ENCODE measurements around the gene FLRT1.
"Not testable (repeated sequence)": the region's sequence is repeated elsewhere in the genome, so short reads cannot be mapped to it uniquely, and the experiment has no call there.

Gene FLRT1

DNA sequence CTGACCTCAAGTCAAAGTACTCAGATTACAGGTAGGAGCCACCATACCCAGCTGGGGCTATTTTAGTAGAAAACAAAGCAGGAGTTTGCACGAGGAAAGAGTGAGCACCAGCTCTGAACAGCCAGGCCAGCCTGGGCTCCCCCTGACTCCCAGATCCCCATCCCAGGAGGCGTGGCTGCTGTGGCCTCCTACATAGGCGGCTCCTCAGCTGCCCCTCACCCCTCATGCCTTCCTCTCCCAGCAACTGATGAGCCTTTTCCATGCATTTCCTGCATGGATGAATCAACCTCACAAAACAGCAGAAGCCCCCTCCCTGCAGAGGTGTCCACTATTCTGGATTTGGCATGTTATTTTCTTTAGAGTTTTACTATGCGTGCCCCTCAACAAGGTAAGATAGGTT, 10.5 kb upstream of the FLRT1 start:
- DNase-seq (ENCODE audit: low read depth in 2 of 2), result no peak

DNA sequence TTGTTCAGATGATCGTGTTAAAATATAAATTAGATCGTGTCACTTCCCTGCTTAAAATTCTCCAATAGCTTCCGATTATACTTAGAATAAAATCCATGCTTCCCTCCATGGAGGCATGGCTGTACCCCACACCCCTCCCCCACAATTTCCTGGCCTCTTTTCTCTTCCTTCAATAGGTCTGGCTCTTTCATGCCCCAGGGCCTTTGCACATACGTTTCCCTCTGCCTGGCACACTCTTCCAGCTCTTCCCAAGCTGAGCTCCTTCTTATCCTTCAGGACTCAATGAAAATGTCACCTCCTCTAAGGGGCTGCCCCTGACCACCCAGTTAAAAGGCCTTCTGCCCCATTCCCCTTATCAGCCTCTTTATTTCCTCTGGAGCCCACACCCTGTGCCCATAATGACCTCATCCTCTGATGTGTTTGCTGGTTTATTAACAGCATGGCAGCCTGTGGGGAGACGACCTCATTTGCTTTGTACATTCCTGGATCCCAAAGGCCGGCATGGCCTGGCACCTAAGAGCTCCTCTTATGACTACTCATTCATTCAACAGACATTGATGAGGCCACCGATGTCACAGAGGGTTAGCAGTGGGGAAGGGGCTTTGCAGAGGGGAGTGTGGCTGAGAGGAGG, 9.0 kb upstream of the FLRT1 start:
- no peak for DNase-seq (ENCODE audit: low read depth in 2 of 2)

DNA sequence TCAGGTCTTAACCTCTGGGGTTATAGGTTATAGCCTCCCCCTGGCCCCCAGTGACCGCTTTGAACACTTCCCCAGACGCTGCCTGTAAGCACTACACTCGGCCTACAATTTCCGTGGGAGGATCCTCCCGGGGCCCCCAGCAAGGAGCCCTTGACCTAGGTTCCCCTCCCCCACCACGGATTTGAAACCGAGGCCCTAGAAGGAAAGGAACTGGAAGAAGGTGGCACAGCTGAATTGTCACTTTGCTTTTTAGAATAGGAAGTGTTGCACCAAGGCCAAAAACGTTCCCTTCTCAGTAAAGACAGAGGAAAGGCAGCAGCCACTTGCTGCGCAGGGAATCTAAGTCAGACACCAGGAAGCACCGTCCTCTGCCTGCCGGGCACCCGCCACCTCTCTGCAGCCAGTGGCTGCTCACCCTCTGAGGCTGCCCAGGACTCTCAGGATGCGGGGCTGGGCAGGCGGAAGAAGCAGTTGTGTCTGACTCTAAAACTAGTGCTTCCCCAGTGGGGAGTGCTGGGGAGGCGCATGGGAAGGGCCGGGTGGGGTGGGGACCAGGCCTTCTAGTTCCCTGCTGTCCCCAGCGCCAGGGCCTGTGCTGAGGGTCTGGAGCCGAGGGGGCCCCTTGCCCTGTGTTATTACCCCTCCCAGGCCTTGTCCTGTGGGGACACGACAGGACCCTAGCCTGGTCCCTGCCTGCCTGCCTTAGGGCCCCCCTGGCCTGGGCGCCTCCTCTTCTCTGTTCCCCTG, 7.9 kb upstream of the FLRT1 start:
- no peak for DNase-seq (ENCODE audit: low read depth in 2 of 2)

DNA sequence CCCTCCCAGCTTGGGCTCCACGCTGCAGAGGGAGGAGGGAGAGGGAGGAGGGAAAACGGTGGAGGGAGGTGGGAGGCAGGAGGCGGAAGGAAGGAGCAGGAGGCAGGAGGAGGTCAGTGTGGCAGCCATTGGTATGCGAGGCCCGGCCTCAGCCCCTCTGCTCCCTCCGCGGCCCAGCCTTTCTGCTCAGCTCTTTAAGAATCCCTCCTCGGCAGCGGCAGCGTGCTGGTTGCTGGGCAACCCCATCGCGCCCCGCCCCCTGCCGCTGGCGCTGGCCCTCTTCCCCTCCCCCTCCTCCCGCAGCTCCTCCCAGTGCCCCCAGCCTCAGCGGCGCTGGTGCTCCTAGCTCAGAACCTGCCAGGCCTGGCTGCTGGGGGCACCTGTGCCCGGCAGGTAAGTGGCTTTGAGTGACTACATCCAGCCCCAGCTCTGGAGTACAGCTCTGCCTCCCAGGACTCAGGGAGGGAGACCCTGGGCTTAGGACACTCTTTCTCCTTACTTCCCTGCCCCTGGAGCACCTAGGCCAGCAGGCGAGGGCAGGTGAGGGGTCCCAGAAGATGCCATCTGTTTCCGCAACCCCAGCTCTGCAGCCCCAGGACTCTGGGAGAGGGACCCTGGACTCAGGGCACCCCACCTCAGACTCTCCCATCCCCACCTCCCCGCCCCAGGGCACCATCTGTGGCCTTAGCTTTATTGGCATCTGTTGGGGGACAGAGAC, 7.2 kb upstream of the FLRT1 start:
- no peak for DNase-seq (ENCODE audit: low read depth in 2 of 2)

DNA sequence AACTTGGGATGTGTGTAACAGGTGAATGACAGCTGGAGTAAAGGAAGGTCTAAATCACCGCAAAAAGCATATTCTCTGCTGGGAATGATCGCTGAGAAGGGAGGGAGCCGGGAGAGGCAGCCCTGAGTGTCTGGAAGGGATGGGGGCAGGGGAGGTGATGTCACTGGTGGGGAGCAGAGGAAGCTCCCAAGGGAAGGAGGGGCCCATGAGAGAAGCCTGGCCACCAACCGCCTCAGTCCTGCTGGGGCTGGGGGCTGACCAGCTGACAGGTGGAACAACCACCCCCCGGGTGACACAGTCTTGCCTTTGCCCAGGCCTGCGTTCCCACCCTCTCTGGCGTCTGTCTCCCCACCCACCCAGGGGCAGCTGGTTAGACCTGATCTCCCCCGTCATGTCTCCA, 6.0 kb upstream of the FLRT1 start:
- no peak for DNase-seq (ENCODE audit: low read depth in 2 of 2)

DNA sequence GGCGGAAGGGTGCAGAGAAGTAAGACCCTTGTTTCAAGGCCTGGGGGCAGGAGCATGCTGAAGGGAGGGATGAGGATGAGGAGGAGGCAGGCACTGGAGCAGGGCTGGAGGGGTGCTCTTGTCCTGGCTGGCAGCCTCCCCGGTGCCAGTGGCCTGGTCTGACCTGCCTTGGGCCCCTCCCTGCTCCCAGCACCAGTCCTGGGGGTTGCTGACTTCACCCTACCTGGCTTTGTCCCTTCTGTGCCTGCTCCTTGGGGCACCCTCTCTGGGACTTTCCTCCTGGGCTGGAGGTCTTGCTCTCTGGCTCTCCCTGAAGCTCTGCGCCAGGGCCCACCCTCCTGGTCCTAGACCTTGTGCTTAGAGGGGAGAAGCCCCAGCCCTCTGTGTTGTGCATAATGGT, 4.7 kb upstream of the FLRT1 start:
- DNase-seq (ENCODE audit: low read depth in 2 of 2), result no peak

DNA sequence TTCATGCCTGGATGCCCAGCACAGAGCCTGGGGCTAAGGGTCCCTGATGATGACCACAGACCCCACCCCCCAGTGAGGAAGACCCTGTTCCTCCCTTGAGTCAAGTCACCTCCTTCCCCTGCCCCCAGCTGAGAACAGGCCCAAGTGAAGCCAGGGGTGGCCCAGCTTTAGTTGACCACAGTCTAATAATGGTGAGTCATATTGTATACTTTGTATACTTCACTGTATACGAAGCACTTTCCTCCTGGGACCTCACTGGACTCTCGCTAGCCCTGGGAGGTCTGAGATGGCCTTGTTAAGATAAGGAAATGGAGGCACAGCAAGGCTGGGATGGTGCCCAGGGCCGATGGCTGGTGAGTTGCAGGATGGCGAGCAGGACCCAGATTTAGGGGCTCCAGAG, 3.7 kb upstream of the FLRT1 start:
- no peak for DNase-seq (ENCODE audit: low read depth in 2 of 2)

DNA sequence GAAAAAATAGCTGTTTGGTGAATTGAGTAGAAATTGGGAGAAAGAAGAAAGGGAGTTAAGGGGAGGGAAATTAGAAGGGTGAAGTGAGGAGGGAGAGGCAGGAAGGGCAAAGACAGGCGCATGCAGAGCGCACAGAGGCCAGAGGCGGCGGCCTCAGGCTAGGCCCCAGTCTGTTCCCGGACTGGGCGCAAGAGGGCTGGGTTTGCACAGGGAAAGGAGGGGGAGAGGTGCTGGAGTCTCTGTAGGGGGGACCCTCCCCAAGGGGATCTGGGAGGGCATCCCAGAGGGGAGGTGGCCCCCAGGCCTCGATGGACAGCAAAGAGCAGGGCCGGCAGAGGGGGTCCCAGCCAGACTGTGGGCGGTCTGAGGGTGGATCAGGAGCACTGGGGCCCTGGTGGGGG, 1.3 kb upstream of the FLRT1 start:
- no peak for DNase-seq (ENCODE audit: low read depth in 2 of 2)

DNA sequence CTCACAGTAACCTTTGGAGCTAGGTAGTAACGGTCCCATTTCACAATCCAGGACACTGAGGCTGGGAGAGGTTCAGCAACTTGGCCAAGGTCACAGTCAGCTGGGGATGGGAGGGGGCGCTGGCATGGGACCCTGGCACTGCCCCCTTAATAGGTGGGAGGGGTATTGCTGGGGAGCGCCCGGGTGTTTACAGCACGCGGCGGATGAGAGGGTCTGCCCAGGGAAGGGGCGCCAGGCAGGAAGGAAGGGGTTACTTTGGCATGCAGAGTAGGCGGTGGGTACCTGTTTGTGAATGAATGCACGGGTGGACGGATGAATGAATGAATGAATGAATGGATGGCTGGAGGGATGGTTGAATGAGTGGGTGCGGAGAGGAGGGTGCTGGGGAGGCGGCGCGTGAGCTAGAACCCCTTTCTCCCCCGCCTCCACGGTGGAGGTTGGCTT, 628 bp upstream of the FLRT1 start:
- no peak for DNase-seq (ENCODE audit: low read depth in 2 of 2)

DNA sequence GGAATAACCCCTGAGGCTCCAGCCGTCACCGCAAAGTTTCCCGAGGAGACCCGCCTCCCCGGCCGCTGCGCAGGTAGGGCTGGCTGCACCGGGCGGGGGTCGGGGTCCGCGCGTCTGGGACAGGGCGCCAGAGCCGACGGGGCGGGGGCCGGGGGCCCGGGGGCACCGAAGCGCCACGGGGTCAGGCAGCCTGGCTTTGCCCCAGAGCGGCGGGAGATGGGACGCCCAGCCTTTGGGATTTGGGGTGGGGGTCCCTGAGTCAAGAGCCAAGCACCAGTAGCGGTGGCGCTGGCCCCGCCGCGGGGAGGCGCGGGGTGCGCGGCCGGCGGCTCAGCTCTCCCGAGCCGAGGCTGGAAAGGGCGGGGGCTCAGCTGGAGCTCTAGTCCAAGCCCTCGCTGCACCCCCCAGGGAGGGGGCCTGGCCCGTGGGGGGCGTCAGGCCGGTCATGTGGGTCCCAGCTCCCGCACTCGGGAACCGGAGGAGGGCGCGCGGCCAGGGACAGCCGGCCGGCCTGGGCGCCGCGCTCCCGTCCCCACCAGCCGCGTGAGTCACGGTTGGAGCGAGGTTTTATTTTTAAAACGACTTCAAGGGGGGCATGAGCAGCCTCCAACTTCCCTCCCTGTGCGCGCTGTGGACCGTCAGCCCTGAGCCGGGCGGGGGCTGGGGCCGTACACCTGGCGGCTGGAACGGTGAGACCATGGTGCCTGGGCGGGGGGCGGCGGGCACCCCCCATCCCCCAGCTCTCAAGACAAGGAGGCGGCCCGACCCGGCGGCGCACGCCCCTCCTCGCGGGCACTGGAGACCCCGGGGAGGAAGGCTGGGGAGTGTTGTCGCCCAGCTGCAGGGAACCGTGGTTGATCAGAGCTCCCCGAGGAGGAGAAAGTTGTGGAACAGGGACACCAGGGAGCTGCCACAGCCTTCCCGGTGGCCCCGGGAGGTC, 626 bp downstream of the FLRT1 start:
- no peak for DNase-seq (ENCODE audit: low read depth in 2 of 2)

DNA sequence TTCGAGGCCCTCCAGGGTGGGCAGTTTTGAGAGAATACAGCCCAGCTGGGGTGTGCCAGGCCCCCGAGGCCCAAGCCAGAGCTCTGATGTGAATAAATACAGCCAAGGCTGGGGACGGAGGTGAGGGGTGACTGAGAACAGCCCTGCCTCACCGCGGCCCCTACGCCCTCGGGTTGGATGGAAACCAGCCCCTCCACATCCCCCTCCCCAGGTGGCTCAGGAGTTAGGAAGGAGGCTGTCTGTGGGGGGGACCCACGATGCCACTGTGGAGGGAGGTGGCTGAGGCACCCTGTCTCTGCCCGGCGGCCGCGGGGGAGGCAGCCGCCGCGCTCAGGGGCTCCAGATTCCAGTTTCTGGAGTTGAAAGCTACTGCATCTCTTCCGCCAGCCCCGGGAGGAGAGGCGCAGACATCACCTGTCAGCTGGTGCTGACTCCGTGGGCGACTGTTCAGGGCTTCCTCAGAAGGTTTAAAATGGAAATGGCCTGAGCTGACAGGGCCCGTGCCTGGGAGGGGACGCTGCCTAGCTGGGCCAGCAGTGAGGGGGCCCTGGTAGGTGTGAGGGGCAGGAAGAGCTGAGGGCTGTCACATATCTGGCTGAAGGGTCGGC, 1.4 kb downstream of the FLRT1 start:
- no peak for DNase-seq (ENCODE audit: low read depth in 2 of 2)

DNA sequence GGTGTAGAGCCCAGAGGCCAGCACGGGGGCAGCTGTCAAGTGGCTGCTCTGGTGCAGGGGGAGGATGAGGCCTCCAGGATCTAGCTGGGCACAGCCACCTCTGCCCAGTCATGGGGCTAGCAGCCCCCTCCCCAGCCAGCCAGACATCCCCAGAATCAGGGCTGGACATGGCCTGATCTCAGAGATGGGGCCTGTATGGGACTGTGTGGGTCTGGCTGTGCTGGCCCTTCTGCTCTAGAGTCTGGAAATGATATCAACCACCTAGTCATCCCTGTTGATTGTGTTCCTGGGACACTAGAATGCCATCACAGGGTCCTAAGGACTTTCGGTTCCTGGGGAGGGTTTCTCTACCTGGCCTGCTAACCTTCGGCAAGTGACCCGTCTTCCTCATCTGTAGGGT, 2.8 kb downstream of the FLRT1 start:
- DNase-seq (ENCODE audit: low read depth in 2 of 2), result no peak

DNA sequence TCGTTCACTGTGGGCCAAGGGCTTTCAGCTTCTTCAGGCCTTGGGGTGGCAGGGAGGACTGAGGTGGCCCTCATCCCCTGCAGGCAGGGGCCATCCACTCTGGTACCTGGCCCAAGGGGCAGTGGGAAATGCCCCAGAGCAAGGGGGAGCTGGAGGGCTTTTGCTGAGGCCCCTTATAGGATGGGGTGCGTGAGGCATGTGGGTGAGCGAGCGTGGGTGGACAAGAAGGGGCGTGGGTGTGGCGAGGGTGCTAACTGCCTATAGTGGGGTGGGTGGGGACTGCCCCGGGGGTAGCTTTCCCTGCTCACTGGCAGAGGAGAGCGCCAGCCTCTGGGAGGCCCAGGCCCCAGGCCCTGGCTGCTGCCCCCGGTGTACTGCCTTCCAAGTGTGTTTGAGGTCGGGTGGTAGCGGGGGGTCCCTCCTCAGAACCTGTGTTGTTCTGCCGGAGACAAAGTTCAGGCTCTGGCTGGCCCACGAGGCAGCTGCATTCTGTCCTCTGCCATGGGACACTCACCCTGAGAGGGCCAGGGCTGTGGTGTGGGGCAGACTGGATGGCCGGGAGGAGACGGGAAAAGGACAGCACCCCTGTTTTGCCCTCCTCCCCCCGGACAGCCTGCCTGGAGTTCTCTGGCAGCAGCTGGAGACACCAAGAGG, 3.4 kb downstream of the FLRT1 start:
- DNase-seq (ENCODE audit: low read depth in 2 of 2), result peak in 1 of 2 donors; percentile 10

DNA sequence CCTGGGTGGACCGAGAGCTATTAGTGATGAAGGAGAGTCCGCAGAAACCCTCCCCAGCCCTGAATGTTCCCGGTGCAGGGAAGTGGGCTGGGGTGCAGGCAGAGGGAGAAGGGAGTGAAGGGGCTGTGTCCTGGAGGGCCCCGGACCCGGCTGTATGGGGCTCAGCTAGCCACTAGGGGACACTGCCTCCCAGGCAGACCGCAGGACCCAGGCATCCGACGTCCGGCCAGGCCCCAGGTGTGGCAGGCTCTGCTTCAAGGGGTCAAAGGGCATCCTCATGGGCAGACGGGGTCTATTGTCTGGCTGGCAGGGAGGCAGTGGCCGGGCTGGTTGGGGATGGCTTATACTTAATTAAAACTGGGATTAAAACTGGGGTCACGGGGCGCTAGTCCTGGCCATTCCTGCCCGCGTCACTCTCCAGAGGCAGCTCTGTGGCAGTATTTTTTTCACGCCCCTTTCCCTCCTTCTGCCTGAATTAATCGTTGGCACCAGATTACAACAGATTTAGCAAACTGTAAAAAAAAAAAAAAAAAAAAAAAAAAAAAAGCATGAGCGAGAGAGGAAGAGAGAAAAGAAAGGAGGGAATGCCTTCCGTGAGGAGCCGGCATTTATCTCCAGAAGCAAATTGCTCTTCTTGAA, 5.1 kb downstream of the FLRT1 start:
- no peak for DNase-seq (ENCODE audit: low read depth in 2 of 2)

DNA sequence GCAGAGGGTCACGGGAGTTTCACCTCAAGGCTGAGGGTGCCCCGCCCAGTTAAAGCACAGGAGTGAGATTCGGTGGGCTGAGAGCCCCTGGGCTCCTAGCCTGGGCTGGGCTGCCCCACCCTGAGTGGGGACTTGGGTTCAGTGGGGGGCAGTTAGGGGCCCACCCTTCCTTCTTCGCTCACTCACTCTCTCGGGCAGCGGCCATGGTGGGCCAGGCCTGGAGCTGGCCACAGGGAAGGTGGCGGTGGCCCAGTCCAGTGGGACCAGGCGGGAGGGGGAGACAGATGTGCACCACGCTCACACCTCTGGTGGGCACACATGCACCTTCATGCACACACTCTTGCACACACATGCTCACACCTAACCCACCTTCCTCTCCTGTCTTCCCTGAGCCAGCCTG, 6.1 kb downstream of the FLRT1 start:
- DNase-seq (ENCODE audit: low read depth in 2 of 2), result no peak

DNA sequence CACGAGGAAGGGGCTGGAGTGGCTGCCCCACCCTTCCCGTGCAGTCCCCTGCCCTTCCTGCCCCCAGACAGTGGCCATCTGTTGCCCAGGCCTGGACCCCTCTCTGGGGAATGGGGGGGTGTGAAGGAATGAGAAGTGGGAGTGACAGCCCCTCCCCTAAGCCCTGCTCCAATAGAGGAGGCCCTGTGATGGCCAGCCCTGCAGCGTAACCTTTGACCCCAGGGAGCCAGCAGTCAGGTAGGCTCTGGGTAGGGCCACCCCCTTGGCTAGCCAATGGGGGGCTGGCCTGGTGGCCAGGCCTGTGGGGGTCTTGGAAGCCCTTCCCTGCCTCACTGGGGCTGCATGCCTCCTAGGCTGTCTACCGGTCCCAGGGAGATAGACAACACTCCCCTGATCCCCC, 6.6 kb downstream of the FLRT1 start:
- no peak for DNase-seq (ENCODE audit: low read depth in 2 of 2)

DNA sequence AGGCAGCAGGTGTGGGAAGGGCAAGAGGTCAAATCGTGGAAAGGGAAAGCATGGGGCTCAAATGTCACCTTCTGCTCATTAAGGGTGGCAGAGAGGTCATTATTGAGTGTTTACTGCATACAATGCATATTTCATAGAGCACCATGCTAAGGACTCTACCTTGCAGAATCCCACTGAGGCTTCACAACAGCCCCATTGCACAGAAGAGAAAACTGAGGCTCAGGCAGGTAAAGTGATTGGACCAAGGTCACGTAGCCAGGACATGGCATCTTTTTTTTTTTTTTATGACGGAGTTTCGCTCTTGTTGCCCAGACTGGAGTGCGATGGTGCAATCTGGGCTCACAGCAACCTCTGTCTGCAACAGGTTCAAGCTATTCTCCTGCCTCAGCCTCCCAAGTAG, 7.8 kb downstream of the FLRT1 start:
- DNase-seq (ENCODE audit: low read depth in 2 of 2), result no peak

DNA sequence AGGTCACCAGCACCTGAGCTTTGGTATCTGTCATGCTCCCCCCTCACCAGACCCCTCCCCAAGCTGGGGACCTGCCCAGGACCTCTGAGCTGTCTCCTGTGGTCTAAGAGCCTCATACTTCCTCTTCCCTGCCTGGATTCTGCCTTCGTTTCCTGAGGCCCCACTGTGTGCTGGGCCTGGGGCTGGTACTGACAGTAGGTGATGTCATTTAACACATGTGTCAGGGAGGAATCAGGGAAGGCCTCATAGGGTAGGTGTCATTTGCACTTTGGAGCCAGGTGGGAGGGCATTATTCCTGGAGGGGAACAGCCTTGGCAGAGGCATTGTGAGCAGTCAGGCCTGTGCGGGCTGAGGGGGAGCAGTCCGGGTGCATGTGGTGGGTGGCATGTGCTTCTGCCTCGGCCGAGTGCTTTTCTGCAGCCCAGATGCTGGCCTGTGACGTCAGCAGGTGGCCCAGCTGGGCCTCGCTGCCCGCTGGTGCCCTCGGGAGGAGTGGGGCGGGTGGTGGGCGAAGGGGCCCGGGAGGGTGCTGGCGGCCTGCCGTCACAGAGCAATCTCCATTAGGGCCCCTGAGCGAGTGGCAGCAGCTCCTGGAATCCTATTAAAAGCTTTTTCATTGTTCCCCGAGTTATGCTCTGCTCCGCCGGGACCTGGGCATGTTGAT, 9.1 kb downstream of the FLRT1 start:
- no peak for DNase-seq (ENCODE audit: low read depth in 2 of 2)

DNA sequence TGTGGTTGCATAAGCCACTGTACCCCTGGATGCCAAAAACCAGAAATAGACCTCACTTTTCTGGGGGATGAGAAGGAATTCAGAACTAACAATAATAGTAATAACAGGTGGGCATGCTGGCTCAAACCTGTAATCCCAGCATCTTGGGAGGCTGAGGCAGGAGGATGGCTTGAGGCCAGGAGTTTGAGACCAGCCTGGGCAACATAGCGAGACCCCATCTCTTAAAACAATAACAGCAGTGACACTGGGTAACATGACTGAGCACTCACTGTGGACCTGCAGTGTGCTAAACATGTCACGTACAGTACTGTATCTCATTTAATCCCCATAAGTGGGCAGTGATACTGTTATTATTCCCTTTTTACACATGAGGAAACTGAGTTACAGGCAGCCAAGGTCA, 10.0 kb downstream of the FLRT1 start:
- DNase-seq (ENCODE audit: low read depth in 2 of 2), result no peak

DNA sequence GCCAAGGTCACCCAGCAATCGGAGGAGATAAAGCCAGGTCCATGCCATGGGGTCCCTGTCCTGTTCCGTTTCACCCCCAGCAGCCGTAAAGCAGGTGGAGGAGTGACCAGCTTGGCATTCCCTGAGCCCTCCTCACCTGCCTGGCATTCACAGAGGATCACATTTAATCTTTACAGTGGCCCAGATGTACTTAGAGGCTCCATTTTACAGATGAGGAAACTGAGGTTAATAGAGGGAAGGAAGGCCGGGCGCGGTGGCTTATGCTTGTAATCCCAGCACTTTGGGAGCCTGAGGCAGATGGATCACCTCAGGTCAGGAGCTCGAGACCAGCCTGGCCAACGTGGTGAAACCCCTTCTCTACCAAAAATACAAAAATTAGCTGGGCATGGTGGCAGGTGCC, 11.6 kb downstream of the FLRT1 start:
- not testable (repeated sequence) for DNase-seq (ENCODE audit: low read depth in 2 of 2)
